HCT116 (cell line): ENCODE data around the gene POU2AF2.

ENCODE experiments used
- CTCF ChIP-seq, 3 experiments: fragments of 200-600 bp in 1 of 3; sonication (generic) in 1 of 3; IDR thresholded peaks in 2 of 3; conservative IDR thresholded peaks in 1 of 3; 2 replicates each; pipeline ENCODE4 v1.5.1; 2012 to 2017; ENCODE audit warnings: low read depth in 2 of 3, low read length in 2 of 3, antibody characterized with exemption in 1 of 3, borderline replicate concordance in 1 of 3, control low read depth in 1 of 3, mild to moderate bottlenecking in 1 of 3, mixed read lengths in 1 of 3, mixed run types in 1 of 3, moderate library complexity in 1 of 3; ENCODE audit not compliant: insufficient read depth in 1 of 3
- EZH2 ChIP-seq: fragments of 200-600 bp; sonication (generic); IDR thresholded peaks from 2 replicates; pipeline ENCODE4 v1.6.1; 2017; ENCODE audit warnings: antibody characterized with exemption, mixed run types
- POLR2A ChIP-seq: IDR thresholded peaks from 2 replicates; pipeline ENCODE4 v1.7.0; 2011; ENCODE audit warnings: borderline replicate concordance; ENCODE audit not compliant: insufficient read depth, insufficient read length; ENCODE audit errors: extremely low read depth
- POLR2AphosphoS5 ChIP-seq: IDR thresholded peaks from 2 replicates; pipeline ENCODE4 v1.6.1; 2011; ENCODE audit warnings: mild to moderate bottlenecking, low read depth, low read length, moderate library complexity
- REST ChIP-seq: IDR thresholded peaks from 2 replicates; pipeline ENCODE4 v1.6.1; 2012; ENCODE audit warnings: low read depth
- YY1 ChIP-seq: IDR thresholded peaks from 2 replicates; pipeline ENCODE4 v1.6.1; 2011; ENCODE audit warnings: low read length, low read depth, moderate library complexity, mild to moderate bottlenecking; ENCODE audit not compliant: insufficient replicate concordance; ENCODE audit errors: extremely low read depth
- ZBTB33 ChIP-seq: IDR thresholded peaks from 2 replicates; pipeline ENCODE4 v1.6.1; 2011; ENCODE audit warnings: mild to moderate bottlenecking, low read length, moderate library complexity; ENCODE audit not compliant: insufficient replicate concordance; ENCODE audit errors: extremely low read depth

GRCh38 chr11:111308140-111308539 is 62.6 kb downstream of the POU2AF2 start:
- TF ChIP-seq CTCF (IDR thresholded peaks at IDR 0.05 in 2 of 3, conservative IDR thresholded peaks at IDR 0.05 in 1 of 3; ENCODE audit: borderline replicate concordance in 1 of 3, insufficient read depth in 1 of 3, low read depth in 2 of 3, low read length in 2 of 3) (no peak), POLR2A (no peak), EZH2 (no peak), ZBTB33 (no peak), POLR2AphosphoS5 (no peak), REST (no peak), YY1 (no peak)
